Femur (tissue), 1 donor: ENCODE data around the gene RECQL.
"Not testable (repeated sequence)": the region's sequence is repeated elsewhere in the genome, so short reads cannot be mapped to it uniquely, and the experiment has no call there.

Experiments used
- DNase-seq: peaks from one replicate; pipeline ENCODE4 v3.0.0-alpha.2; 2017

RECQL gene

GRCh38 chr12:21502872-21503271 lies 1.4 kb upstream of the RECQL start:
- no peak for DNase-seq

DNA sequence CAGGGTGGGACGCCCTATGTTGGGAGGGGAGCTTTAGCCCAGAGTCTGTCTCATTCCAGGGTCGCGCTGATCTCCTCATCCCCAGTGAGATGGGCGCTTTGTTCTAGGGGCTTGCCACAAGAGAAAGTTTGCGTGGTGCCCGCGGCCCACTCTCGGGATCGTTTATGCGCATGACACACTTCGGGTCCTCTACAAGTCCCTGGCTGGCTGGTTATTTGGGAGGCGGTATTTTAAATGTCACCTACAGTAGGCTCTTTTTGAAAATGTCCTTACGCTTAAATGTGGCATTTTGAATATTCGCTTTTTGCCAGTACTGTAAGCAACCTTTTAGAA lies 695 bp upstream of the RECQL start:
- DNase-seq: no peak

GRCh38 chr12:21500786-21501257 lies 613 bp downstream of the RECQL start:
- no peak for DNase-seq

GRCh38 chr12:21499765-21500164 lies 1.7 kb downstream of the RECQL start:
- DNase-seq: no peak

- DNase-seq: no peak
These were observed 15.4 kb downstream of the RECQL start for GRCh38 chr12:21485998-21486397.

- no peak for DNase-seq
These were observed 17.9 kb downstream of the RECQL start for GRCh38 chr12:21483531-21483930.

- DNase-seq: no peak
These were observed 22.5 kb downstream of the RECQL start for GRCh38 chr12:21478756-21479455.

DNA sequence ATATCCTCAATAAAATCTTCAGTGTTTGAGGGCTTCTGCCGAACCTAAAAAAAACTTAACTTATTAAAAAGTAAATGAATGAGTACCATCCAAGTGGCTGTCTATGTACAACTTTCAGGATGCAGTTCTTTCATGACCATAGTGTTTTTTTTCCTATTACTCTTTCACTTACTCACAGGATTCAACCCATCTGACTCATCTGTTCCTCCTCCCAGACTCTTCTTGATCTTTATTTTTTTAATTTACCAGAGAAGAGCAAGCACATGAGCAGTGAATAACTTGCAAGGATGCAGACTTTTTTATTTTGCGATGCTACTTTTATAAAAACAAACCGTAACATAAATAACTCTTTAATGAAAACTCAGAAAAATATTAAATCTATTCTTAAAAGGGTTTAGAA lies 24.5 kb downstream of the RECQL start:
- DNase-seq: no peak

GRCh38 chr12:21475552-21475951 lies 25.9 kb downstream of the RECQL start:
- DNase-seq: no peak

GRCh38 chr12:21472197-21472823 lies 29.1 kb downstream of the RECQL start:
- DNase-seq: no peak

GRCh38 chr12:21471294-21471693 lies 30.1 kb downstream of the RECQL start:
- DNase-seq: no peak

GRCh38 chr12:21467334-21467733 lies 34.1 kb downstream of the RECQL start:
- DNase-seq: not testable (repeated sequence)

DNA sequence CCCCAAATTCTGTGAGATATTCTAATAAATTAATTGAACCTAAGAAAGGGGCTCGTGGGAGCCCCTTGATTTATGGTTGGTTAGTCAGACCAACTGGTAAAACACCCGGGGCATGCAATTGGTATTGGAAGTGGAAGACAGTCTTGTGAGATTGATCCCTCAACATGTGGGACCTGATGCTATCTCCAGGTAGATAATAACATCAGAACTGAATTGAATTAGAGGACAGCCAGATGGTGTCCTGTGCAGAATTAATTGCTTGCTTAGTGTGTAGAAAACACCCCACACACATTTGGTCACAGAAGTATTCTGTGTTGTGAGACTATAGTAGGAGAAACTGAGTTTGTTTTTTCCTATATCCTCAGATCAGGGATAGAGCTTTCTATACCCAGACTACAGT lies 42.0 kb downstream of the RECQL start:
- DNase-seq: no peak

- DNase-seq: no peak
These were observed 45.1 kb downstream of the RECQL start for GRCh38 chr12:21456291-21456780.

DNA sequence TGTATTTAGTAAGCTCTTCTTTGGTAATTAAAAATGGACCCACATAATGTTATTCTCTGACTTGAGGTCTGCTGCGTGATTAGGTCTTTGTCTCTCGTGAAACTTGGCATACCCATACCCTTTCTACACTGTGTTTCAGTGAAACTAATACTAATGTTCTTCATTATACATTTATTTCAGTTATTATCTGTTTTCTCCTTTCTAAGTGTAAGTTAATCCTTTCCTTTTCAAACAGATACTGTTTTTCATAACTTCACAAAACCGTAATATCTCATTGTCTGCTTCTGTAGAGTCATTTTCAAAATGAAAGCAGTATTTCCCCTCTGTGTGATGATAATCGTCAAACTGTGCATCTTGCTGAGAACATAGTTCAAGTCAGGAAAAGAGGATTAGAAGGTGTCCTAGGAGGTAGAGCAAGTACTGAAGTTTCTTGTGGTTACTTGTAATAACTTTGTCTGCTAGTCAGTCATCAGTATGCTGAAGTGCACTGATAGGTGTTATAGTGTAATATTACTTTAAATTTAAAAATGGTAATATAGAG lies 48.1 kb downstream of the RECQL start:
- DNase-seq: no peak

DNA sequence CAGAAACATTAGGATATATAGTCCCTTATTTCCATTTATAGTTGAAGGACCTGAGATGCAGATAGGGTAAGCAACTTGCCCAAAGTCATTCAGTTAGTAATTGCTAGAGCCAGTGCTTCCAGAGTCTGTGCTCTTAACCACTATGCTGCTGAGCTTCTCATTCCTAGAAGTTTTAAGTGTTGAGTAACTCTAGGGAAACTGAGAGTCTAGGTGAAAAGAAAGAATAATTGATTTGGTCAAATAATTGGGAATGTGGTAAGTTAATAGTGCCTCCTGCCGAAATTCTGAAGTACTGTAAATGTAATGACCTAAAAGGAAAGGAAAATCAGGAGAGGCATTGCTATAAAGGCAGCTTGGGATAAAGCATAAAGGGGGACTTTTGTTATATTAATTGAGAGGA lies 49.9 kb downstream of the RECQL start:
- no peak for DNase-seq

DNA sequence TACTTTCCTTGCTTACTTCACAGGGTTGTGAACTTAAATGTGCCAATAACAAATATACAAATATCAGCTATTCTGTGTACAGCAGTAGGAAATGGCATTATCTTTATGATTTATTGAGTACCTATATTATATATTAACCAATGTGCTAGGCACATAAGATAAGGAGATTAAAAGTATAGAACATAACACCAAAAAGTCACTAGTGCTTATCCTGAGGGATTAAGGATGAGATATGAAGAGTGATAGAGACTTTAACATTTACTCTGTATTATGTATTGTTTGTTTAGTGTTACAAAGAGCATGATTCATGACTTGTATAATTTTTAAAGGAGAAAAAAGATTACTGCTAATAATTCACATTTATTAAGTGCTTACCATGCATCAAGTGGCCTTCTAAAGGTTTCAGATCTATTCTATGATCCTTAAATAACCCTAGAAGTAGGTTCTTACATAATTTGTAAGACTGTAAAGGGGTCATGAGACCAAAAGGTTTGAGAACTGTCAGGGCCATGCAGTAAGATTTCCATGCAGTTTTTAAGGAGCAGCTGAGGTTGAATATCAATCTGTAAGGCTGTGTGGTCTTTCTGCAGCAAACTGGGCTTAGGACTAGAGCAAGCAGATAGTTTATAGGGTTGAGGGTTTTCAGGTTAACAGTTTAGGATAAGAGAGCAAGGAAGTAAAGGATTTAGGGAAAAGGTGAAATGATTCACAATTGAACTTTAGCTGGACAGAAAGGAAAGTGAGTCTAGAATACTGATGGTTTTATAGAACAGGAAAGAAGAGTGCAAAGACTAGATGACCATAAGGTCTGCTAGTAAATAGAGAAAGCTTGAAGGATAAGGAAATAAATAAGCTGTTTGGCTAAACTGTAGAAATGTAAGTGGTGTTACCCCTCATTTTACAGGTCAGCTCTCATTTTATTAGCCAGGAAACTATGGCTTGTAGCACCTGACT lies 57.0 kb downstream of the RECQL start:
- no peak for DNase-seq

- no peak for DNase-seq
These were observed 62.1 kb downstream of the RECQL start for GRCh38 chr12:21439347-21439746.

DNA sequence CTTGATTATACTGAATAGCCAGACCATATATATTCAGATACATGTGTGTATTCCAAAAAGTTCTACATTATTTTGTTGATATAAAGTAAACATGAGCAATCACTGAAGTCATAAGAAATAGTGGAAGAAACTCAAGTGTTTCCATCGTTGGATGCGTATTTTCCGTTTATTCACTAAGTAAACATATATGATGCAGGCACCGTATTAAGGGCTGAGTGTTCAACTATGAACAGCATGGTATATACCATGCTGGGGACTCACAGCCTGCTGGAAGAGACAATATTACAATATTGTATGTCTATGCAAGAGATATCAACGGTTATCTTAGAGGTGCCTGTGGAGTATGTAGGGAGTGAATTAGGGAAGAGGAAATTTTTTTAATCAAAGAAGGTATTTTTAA lies 62.8 kb downstream of the RECQL start:
- no peak for DNase-seq

GRCh38 chr12:21434699-21435098 lies 66.7 kb downstream of the RECQL start:
- DNase-seq: no peak

- no peak for DNase-seq
These were observed 67.9 kb downstream of the RECQL start for GRCh38 chr12:21433525-21433924.

DNA sequence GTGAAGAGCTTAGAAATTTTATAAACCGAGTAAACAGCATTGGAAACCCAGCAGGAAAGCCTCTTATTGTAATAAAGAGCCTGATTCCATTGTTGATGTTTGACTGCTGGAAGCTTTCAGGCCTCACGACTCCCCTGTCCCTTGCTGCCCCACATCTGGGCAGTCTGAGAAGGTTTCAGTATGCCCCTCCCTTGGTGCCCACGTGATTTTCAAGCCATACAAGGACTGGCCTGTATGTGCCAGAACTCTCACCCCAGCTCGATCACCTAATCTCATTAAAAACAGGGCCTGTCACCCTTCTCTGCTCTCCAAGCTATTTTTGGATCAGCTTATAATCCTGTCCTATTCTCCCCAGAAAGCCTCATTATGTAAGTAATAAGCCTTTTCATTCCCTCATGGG lies 71.4 kb downstream of the RECQL start:
- no peak for DNase-seq

DNA sequence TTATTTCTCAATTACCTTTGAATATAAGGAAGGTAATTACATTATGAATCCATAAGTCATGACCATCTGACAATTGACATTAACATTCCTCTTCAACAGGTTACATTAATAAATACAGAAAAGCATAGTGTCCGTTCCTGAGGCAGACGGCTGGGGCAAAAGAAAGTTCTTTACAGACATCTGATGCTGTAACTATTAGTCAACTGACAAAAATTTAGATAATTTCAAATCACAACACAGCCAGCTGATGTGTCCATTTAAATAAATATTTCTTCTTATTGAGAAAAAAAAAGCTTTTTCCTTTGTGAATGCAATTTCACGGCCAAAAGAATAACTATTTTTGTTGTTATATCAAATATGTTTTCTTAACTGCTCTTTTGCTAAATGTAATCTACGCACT lies 73.2 kb downstream of the RECQL start:
- no peak for DNase-seq
